Measurements from ENCODE around the gene TMEM119. TPM values are rescaled to one million over a fixed set of nuclear protein-coding genes. Genes with fewer than 3 reads are reported as not detected.

Gene TMEM119
- total RNA-seq, 1 donor from 2014 or later: 1.3 TPM

- Histone ChIP-seq H3K4me3 (no peak overlapping the region), H3K27me3 (ENCODE audit: low read depth) (no peaks in the 10 kb centered on the region), H3K4me1 (no peaks in the 10 kb centered on the region), H3K36me3 (no peaks in the 10 kb centered on the region), H3K27ac (replicated peaks) (no peak overlapping the region), H3K9me3 (replicated peaks) (no peaks in the 10 kb centered on the region)
- intact Hi-C loops (cut with micrococcal nuclease): no loop called here
- no peak for DNase-seq
- TF ChIP-seq, protein P1, sequence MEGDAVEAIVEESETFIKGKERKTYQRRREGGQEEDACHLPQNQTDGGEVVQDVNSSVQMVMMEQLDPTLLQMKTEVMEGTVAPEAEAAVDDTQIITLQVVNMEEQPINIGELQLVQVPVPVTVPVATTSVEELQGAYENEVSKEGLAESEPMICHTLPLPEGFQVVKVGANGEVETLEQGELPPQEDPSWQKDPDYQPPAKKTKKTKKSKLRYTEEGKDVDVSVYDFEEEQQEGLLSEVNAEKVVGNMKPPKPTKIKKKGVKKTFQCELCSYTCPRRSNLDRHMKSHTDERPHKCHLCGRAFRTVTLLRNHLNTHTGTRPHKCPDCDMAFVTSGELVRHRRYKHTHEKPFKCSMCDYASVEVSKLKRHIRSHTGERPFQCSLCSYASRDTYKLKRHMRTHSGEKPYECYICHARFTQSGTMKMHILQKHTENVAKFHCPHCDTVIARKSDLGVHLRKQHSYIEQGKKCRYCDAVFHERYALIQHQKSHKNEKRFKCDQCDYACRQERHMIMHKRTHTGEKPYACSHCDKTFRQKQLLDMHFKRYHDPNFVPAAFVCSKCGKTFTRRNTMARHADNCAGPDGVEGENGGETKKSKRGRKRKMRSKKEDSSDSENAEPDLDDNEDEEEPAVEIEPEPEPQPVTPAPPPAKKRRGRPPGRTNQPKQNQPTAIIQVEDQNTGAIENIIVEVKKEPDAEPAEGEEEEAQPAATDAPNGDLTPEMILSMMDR (IDR thresholded peaks at IDR 0.05; ENCODE audit: borderline replicate concordance): no peak
Observed at GRCh38 chr12:108599541-108599940, 1.7 kb upstream of the TMEM119 start.

DNA sequence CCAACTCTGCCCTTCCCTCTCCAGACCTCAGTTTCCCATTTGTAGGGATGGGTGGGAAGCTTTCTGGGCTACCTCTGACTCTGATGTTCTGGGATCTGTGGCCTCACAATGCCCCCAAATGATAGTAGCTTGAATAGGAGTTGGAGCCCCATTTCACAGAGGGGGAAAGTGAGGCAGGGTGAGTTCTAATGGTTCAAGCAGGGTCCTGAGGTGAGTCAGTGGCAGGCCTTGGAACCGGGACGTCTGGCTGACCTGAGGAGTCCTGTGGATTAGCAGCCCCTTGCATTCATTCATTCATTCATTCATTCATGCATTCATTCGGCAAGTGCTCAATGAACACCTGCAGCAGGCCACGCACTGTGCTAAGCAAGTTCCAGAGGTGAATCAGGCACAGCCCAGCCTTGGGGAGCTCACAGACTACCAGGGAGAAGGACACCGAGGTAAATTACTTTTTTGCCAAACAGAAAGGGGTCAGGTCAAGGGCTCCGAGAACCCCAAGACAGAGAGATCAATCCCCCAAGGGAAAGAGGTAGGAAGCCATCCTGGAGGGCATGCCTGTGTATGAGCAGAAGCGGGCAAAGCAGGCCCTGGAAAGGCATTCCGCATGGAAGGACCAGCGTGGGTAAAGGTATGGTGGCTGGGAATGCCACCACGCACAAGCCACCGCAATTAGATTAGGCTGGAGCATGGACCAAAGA is 818 bp upstream of the TMEM119 start:
- Histone ChIP-seq H3K27ac (replicated peaks) (no peak overlapping the region), H3K27me3 (ENCODE audit: low read depth) (no peaks in the 10 kb centered on the region), H3K36me3 (no peaks in the 10 kb centered on the region), H3K9me3 (replicated peaks) (no peaks in the 10 kb centered on the region), H3K4me3 (no peak overlapping the region), H3K4me1 (no peaks in the 10 kb centered on the region)
- TF ChIP-seq, protein P1 (IDR thresholded peaks at IDR 0.05; ENCODE audit: borderline replicate concordance): no peak
- intact Hi-C loops (cut with micrococcal nuclease): no loop called here
- DNase-seq: no peak

- DNase-seq: no peak
- Histone ChIP-seq H3K27me3 (ENCODE audit: low read depth) (no peaks in the 10 kb centered on the region), H3K27ac (replicated peaks) (no peak overlapping the region), H3K9me3 (replicated peaks) (no peaks in the 10 kb centered on the region), H3K4me3 (peak overlapping the region; percentile 43), H3K4me1 (no peaks in the 10 kb centered on the region), H3K36me3 (no peaks in the 10 kb centered on the region)
- intact Hi-C loops (cut with micrococcal nuclease): no loop called here
- TF ChIP-seq, protein P1 (IDR thresholded peaks at IDR 0.05; ENCODE audit: borderline replicate concordance): no peak
Observed at GRCh38 chr12:108596854-108597558, 878 bp downstream of the TMEM119 start.

GRCh38 chr12:108595711-108596647 is 1.9 kb downstream of the TMEM119 start:
- Histone ChIP-seq H3K27ac (replicated peaks) (no peak overlapping the region), H3K4me1 (no peaks in the 10 kb centered on the region), H3K9me3 (replicated peaks) (no peaks in the 10 kb centered on the region), H3K36me3 (no peaks in the 10 kb centered on the region), H3K4me3 (no peak overlapping the region), H3K27me3 (ENCODE audit: low read depth) (no peaks in the 10 kb centered on the region)
- DNase-seq: no peak
- TF ChIP-seq, protein P1 (IDR thresholded peaks at IDR 0.05; ENCODE audit: borderline replicate concordance): no peak
- intact Hi-C loops (cut with micrococcal nuclease): no loop called here

DNA sequence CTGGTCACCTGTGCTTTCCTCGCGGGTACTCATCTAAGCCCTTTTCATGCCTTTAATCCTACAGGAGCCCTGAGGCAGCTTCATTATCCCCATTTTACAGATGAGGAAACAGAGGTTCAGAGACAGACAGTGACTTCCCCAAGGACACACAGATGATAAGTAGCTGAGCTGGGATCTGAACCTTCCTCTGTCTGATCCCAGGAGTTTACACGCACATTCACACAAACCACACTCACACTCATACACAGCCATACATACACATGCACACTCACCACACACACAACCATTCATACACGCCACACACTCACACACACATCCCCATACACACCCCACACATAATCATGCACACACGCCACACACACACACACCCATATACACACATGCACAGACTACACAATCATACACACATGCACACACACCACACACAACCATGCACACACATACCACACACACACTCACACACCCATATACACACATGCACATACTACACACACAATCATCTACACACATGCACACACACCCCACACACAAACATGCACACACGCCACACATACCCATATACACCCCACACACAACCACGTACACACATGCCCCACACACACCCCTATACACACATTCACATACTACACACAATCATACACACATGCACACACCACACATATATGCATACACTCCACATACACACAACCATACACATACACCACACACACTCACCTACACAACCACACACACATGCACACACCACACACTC is 2.7 kb downstream of the TMEM119 start:
- DNase-seq: no peak
- Histone ChIP-seq H3K4me3 (no peak overlapping the region), H3K27ac (replicated peaks) (no peak overlapping the region), H3K27me3 (ENCODE audit: low read depth) (no peaks in the 10 kb centered on the region), H3K9me3 (replicated peaks) (no peaks in the 10 kb centered on the region), H3K36me3 (no peaks in the 10 kb centered on the region), H3K4me1 (no peaks in the 10 kb centered on the region)
- TF ChIP-seq, protein P1 (IDR thresholded peaks at IDR 0.05; ENCODE audit: borderline replicate concordance): no peak
- intact Hi-C loops (cut with micrococcal nuclease): no loop called here
